PC-9 (cell line): ENCODE results near the gene SSX5. TPM values are rescaled to one million over a fixed set of nuclear protein-coding genes. Genes with fewer than 3 reads are reported as not detected.

ENCODE experiments used
- total RNA-seq: library from RNA; stranded (reverse); gene quantifications from 2 replicates; pipeline ENCODE4 v1.2.3, GENCODE V29; 2021

The SSX5 gene
- total RNA-seq, 1 experiment from 2014 or later = not detected

Other genes with a start within 250 kb of the SSX5 start
- 3.1 and 3.8 TPM in 2 replicates for gene ZNF182, start 192.8 kb downstream of the SSX5 start, total RNA-seq
- not detected in 2 replicates for gene SPACA5, start 189.8 kb downstream of the SSX5 start, total RNA-seq
- gene ZNF630, start 125.2 kb downstream of the SSX5 start, total RNA-seq = 2.3 and 3.0 TPM in 2 replicates
- gene SPACA5B, start 66.2 kb downstream of the SSX5 start, total RNA-seq = not detected in 2 replicates
- not detected in 2 replicates for gene SSX1, start 58.6 kb upstream of the SSX5 start, total RNA-seq
- gene SSX3, start 159.9 kb upstream of the SSX5 start, total RNA-seq = not detected in 2 replicates
- not detected in 2 replicates for gene SSX4, start 186.7 kb upstream of the SSX5 start, total RNA-seq
- gene SSX4B, start 215.2 kb upstream of the SSX5 start, total RNA-seq = not detected in 2 replicates